Posterior cingulate gyrus (tissue), 11 donors: ENCODE data around the gene DLG3.
"Not testable (repeated sequence)": the region's sequence is repeated elsewhere in the genome, so short reads cannot be mapped to it uniquely, and the experiment has no call there.

Source experiments
- DNase-seq, 10 donors: peaks; one replicate each; pipeline versions ENCODE4 v3.0.0 to v3.0.0-alpha.2; 2020 to 2021; ENCODE audit warnings: mixed read lengths in 3 of 10
- intact Hi-C: fragments of 100-400 bp; cut with DNase I; formaldehyde crosslinking; loops from one replicate; pipeline ENCODE4 v1.15.1; 2023

Gene DLG3

DNA sequence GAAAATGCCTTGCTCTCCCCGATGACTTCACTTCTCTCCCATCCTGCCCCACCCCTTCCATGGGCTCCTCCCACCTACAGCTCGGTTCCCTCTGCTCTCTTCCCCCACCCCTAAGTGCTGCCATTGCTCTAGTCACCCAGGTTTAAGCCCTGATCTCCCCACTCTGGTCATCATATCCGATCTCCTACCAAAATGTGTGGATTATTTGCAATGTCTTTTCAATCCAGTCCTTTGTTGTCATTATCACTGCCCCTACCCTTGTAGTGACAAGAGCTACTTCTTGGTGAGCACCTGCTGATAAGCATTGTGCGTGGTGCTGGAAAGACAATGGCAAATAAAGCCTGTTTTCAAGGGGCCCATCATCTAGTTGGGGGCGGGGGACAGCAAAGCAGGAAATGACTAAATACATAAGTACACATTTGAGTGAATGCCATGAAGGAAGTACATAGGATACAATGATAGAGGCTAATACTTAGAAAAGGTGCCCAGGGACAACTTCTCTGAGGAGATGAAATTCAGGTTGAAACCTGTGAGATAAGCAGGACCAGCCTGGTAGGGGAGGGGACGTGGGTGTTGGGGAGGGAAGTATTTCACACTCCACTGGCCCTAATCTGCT lies 63.8 kb downstream of the DLG3 start:
- intact Hi-C loops: no loop called here
- no peak for DNase-seq

DNA sequence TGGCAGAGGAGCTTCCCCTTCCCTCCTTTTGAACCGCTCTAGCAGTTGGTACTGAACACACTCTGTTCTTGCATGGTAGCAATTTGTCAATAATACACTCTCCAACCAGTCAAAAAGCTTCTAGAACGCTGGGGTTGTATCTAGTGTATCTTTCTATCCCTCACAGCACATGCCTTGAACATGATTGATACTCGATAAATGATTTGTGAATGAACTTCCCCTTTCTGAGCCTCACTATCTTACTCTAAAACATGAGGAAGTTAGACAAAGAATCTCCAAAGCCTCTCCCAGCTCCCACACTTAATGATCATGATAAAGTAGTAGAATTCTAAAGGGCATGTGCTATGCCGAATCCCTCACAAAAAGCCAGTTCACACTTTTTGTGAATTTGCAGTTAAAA lies 64.4 kb downstream of the DLG3 start:
- intact Hi-C loops: no loop called here

DNA sequence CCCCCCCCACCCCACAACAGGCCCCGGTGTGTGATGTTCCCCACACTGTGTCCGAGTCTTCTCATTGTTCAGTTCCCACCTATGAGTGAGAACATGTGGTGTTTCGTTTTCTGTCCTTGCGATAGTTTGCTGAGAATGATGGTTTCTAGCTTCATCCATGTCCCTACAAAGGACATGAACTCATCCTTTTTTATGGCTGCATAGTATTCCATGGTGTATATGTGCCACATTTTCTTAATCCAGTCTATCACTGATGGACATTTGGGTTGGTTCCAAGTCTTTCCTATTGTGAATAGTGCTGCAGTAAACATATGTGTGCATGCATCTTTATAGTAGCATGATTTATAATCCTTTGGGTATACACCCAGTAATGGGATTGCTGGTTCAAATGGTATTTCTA lies 70.6 kb downstream of the DLG3 start:
- intact Hi-C loops, DNase-seq: not testable (repeated sequence)

More for the DNA sequence above, 64.4 kb downstream of the DLG3 start:
- DNase-seq: no peak

DNA sequence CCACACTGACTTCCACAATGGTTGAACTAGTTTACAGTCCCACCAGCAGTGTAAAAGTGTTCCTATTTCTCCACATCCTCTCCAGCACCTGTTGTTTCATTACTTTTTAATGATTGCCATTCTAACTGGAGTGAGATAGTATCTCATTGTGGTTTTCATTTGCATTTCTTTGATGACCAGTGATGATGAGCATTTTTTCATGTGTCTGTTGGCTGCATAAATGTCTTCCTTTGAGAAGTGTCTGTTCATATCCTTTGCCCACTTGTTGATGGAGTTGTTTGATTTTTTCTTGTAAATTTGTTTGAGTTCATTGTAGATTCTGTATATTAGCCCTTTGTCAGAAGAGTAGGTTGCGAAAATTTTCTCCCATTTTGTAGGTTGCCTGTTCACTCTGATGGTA lies 71.1 kb downstream of the DLG3 start:
- DNase-seq, intact Hi-C loops: not testable (repeated sequence)

- intact Hi-C loops: no loop called here
- no peak for DNase-seq
Observed at GRCh38 chrX:70525733-70526132, 81.1 kb downstream of the DLG3 start.

GRCh38 chrX:70527053-70527452 lies 82.4 kb downstream of the DLG3 start:
- intact Hi-C loops: no loop called here
- no peak for DNase-seq

DNA sequence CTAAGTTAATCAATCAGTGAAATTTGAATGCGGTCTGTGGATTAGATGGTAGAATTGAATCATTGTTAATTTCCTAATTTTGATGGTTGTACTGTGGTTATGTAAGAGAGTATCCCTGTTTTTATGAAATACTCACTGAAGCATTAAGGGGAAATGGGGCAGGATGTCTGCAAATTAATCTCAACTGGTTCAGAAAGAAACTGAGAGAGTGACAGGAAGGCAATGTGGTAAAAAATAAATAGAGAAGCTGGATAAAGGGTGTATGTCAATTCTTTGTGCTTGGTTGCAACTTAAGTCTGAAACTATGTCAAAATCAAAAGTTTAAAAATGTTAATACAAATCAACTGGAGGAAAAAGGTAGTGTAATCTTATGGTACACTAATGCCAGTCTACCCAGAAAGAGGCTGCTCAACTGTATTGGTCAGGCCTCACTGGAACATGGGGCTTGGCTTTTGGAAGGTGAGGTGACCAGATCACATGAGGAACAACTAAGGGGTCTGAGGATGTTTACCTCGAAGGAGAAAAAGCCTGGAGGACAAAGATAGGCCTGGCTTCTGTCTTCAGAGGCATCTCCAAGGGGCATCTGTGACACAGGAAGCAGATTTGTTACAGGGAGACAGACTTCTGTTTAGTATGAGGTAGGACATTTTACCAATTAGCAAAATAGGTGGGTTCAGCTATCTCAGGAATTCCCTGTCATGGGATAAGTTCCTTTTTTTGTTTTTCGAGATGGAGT lies 83.1 kb downstream of the DLG3 start:
- intact Hi-C loops: no loop called here
- DNase-seq: no peak

GRCh38 chrX:70535198-70535597 lies 90.6 kb downstream of the DLG3 start:
- DNase-seq: no peak
- intact Hi-C loops: no loop called here

- DNase-seq: no peak
Observed at GRCh38 chrX:70549429-70549828, 104.8 kb downstream of the DLG3 start.

GRCh38 chrX:70552130-70552704 lies 107.6 kb downstream of the DLG3 start:
- no peak for DNase-seq
- intact Hi-C loops: no loop called here

More at GRCh38 chrX:70549429-70549828, 104.8 kb downstream of the DLG3 start:
- intact Hi-C loops: no loop called here

GRCh38 chrX:70553516-70553915 lies 108.9 kb downstream of the DLG3 start:
- DNase-seq: no peak
- intact Hi-C loops: no loop called here

DNA sequence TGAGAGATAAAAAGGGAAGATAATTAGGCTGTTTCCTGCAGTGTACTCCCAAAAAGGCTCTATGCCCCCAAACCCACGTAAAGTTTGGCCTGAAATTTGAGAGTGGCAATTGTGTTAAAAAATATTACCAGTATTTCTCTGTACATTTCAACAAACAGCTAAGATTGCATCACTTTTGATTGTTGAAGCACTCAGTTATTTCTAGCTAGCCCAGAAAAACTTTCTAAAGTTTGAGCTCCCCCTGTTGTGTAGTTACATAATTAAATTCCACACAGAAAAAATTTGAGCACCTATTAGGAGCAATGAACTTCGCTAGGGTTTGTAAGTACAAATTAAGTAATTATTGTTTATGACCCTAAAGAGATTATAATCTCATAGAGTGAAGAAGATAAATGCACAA lies 109.4 kb downstream of the DLG3 start:
- no peak for DNase-seq
- intact Hi-C loops: no loop called here

DNA sequence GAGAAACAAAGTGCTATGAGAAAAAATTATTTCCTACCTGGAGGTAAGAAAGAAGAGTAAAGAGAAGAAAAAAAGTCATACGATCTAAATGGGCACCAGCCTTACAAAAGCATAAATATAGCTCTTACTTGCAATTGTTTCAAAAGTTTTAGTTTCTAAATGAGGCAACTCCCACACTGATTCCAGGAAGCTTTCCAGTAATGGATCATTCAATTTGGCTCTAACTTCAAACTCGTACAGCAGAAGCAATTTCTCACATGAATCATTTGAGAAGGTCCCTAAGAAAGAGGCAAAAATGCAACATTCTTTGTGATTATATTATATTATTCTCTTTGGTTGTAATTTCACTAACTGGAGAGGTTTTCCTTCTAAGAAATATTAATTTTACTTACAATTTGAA lies 109.9 kb downstream of the DLG3 start:
- DNase-seq: no peak
- intact Hi-C loops: no loop called here

DNA sequence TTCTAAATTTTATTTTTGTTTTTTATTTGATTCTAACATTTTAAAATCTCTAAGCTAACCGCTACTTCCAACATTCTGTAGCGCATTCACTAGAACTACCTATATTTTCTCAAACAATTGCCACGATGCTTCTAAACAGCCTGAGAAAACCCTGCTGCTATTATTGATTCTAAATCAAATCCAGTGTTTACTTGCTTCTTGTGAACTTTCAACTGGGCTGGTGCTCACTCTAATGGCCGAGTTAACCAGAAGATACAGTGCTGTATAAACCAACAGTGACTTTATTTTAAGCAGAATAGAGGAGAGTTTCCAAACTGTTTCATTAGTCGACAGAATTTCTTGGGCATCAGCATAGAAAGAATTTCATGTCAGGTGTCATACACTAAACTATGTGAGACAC lies 110.3 kb downstream of the DLG3 start:
- no peak for DNase-seq

More for the DNA sequence above, 110.3 kb downstream of the DLG3 start:
- intact Hi-C loops: no loop called here
